ACHN (cell line): Measurements from ENCODE around the gene TTLL7.

Experiments used
- DNase-seq: peaks from one replicate; pipeline ENCODE4 v3.0.0-alpha.2; 2015
- in situ Hi-C: cut with HindIII; loops from 2 replicates; pipeline ENCODE4 v1.10.0; 2017; ENCODE audit warnings: low sequenced_read_pairs, low pct_ligation_motif_present, low pct_unique_long_range_greater_than_20kb

TTLL7 gene

GRCh38 chr1:83909687-83910086, 89.2 kb downstream of the TTLL7 start:
- DNase-seq, result no peak
- in situ Hi-C loops, result no loop called here

- in situ Hi-C loops, result no loop called here
- DNase-seq, result peak; percentile 25
Observed at GRCh38 chr1:83905315-83905907, 93.5 kb downstream of the TTLL7 start.

DNA sequence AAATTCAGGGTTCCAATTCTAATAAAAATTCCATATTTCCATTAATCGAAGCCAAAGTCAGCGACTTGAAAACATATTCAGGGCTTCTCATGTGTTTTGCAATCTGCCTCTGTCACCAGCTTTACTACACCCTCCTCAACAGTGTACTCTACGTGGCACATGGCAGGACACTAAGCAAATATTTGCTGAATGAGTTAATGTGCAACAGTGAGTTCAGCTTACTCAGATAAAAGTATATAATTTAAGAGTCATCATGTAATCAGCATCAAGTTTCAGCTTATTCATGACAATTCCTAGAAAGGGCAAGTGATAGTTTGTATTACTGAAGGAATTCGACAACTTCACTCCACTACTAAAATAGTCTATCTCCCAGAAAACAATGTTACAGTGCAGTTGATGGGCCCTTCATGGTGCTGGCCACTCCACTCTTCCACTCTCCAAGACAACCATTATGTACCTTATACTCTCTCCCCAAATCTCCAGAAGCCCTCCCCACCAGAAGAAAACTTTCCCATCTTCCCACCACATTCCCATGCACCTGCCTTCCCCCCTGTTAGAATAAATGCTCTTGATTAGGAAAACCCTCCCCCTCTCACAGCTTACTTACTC, 97.3 kb downstream of the TTLL7 start:
- in situ Hi-C loops, result no loop called here
- DNase-seq, result no peak

GRCh38 chr1:83900524-83900923, 98.4 kb downstream of the TTLL7 start:
- no peak for DNase-seq
- in situ Hi-C loops, result no loop called here

GRCh38 chr1:83897516-83897915, 101.4 kb downstream of the TTLL7 start:
- DNase-seq, result no peak
- in situ Hi-C loops, result no loop called here

DNA sequence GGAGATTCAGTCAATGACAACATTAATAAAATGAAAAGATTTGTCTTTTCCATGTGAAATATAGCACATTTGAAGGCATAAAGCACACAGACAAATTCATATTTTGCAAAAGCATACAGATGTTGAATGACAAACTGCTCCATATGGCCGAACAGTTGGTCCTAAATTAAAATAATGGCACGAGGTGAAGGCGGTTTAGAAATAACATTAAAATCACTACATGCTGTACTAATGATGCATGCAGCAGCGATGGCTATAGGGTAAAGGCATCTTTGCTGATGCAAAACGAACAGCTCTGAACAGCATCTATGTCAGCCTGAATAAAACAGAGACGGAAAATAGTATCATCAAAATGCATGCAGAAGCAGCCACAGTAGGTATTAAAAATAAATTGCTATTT, 102.6 kb downstream of the TTLL7 start:
- DNase-seq, result no peak
- in situ Hi-C loops, result no loop called here

DNA sequence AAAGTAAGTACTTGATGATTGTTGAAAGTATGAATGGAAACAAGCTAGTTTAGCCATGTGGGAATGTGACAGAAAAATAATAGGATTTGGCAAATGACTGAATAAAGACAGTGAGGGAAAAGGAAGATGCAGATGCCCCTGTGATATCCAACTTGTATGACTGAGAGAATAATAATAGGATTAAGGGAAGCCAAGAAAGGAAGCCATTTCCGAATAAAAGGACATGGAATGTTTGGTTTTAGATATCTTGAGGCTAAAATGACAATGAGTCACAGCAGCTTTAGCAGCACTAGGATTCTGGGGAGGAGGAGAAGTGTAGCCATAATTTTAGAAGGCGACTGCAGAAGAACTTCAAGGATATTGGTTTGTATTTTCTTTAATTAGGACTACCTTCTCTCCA, 109.2 kb downstream of the TTLL7 start:
- in situ Hi-C loops, result no loop called here
- DNase-seq, result no peak

DNA sequence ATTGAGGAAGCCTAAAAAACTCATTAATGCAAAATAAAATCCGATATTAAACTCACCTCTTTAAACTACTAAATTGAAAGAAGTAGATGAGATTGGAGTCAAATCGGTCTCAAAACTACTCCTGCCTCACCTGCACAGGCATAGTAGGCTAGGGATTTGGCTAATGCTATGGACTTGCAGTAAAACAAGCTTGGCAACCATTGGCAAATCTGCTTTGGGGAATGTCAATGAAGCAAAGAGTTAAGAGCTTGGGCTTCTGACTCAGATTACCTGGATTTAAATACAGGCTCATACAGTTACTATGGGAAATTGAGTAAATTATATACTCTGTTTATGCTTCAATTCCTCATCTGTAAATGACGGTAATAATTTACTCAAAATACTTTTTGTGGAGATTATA, 111.4 kb downstream of the TTLL7 start:
- no peak for DNase-seq
- in situ Hi-C loops, result no loop called here

GRCh38 chr1:83883979-83884378, 115.0 kb downstream of the TTLL7 start:
- in situ Hi-C loops, result no loop called here
- DNase-seq, result no peak

DNA sequence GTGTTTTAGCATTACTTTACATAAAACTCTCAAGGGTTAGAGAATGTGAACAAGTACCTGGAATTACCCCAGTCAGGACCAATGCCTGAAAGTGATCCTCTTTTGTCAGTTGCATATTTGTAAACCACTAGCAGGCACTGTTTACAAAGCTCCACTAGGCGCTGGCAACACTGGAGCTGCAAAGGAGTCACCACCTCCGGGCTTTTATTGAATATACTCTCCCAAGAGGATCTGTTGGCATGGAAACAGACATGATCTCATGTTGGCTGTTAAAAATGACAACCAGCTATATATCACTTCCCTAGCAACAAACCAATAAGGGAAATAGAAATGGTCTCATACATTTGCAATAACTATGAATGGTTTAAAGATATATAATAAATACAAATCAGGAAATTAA, 116.0 kb downstream of the TTLL7 start:
- DNase-seq, result peak; percentile 3
- in situ Hi-C loops, result no loop called here

DNA sequence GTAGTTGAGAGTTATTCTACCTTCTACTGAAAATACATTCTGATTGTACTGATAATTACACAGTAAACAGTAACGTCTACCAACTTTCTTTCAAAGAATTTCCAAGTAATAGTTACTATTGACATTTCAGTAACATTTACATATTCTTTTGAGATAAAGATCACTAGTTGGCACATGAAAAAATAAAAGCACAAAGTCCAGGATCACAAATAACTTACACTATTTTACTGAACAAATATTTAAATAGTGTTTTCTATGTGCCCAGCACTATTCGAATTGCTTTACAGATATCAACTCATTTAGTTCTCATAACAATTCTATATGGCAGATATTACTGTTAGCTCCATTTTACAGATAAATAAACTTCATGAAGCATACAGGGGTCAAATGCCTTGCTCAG, 126.4 kb downstream of the TTLL7 start:
- DNase-seq, result no peak
- in situ Hi-C loops, result no loop called here

DNA sequence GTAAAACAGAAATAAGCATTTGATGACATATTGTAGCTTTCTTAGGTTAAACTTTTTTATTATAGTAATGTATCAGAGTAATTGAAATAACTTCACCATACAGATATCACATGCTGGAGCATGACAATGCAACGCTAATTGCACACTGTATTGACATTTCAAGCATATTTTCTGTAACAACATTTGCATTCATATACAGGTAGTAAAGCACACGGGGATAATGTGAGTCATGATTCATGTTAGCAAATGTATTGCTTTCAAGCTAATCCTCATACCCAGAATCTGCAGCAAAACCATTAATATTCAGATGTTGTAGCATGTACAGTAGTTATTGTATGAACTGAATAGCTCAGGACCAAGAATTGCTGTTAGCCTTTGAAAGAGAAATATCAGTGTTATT, 133.9 kb downstream of the TTLL7 start:
- in situ Hi-C loops, result no loop called here
- DNase-seq, result no peak

DNA sequence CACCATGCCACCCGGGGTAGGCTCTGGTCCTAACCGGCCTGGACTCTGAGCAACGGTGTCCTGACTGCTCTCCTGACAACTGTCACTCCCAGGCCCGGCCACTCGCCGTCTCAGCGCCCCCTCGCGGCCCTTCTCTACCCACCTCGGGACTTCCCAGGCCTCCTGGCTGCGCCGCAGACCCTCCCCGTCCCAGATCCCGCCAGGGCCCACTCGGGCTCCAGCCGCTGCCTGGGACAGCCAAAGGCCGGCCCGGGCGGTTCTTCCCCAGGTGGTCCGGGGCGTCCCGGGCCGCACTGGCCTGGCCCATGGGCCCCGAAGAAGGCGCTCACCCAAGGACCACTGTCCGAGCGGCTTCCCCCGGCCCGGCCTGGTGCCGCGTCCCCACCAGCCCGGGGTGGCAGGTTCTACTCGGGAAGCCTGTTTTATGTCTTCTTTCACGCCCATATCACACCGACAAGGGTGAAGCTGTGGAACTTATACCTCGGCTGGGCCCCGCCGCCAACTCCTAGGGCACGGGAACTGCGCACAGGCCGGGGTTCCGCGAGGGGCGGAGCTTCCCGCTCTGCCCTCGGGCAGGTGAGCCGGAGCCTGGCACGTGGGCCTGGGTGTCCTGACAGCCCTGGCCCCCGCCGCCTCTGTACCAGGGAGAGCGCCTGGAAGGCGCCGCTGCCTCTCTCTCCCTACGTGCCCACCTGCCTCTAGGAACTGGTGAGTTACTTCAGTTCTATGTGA, 138.3 kb downstream of the TTLL7 start:
- in situ Hi-C loops, result no loop called here
- DNase-seq, result peak; percentile 61

DNA sequence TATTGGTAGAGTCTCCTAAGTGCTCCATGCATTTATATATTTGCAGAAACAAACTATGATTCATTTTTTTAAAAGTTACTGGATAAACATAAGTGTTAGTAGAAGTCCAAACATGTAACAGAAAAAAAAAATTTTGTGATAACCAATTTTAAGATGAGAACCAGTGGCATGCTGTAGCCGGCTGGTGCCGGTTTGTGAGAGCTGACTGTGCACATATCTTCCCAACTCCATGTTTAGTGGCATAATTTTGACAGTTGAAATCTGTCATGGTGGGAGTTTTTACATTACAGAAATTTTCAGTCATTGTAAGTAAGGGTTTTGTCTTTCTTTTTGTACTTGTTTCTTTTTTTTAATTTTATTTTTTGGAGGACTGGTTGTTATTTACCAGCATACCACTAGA, 141.2 kb downstream of the TTLL7 start:
- in situ Hi-C loops, result no loop called here
- no peak for DNase-seq

GRCh38 chr1:83857103-83857502, 141.8 kb downstream of the TTLL7 start:
- in situ Hi-C loops, result no loop called here
- peak; percentile 7 for DNase-seq

- in situ Hi-C loops, result no loop called here
- DNase-seq, result no peak
Observed at GRCh38 chr1:83856381-83856780, 142.6 kb downstream of the TTLL7 start.

GRCh38 chr1:83854456-83854855, 144.5 kb downstream of the TTLL7 start:
- no peak for DNase-seq
- in situ Hi-C loops, result no loop called here

DNA sequence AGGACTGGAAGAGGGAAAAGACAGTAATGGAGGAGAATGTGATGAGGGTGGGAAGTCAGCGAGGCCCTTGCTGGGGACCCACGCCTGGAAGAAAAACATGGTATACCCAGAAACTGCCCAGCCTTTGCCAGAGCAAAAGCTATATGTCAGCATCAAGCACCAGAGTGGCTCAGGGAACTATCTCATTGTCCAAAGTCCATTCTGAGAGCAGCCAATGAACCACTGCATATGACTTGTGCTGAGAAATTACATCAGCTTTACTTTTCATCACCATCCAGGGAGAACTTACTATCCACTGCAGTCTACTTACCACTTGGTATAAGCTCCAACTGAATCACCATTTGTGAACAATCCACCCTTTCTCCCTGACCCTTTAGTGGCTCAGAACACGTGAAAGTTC, 148.1 kb downstream of the TTLL7 start:
- in situ Hi-C loops, result no loop called here
- DNase-seq, result no peak

DNA sequence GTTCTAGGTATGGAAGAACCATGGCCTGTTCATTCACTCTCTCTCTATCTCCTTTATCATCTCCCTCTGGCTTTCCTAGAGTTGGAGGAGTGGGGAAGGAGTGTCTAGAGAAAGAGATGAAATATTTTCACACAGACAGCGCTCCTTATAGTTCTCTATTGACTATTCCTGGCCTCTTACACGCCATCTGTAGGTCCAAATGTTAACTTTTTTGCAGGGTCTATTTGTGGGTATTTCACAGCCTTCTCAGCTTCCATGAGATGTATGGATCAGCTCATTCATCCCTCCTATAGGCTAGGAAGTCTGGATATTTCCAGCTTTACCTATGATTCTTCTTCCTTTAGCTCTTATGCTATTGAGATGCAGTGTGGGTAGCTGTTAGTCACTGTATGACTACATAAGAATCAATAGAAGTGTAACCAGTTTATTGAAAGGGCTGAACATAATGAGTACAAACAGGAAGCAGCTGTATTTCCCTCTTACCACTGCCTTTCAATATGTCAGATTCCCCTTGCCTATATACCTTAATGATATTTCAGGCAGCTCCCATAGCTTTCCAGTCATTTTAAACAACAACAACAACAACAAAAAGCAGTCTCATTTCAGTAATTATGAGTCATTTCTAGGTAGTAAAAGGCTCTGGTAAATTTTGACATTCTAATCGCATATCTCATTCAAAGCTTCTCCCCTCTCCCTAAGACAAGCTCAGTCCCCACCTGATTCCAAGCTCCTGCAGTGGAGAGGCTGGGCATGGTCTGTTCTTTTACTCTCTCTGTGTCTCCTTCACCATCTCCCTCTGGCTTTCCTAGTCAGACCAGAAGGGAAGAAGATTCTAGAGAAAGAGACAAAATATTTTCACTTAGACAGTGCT, 149.5 kb downstream of the TTLL7 start:
- in situ Hi-C loops, result no loop called here
- no peak for DNase-seq
